HG03108 (cell line): ENCODE results near the gene COL8A1.

Source experiments
- ATAC-seq: cut with Tn5 transposase; IDR thresholded peaks from one replicate; pipeline ENCODE4 v1.9.1; 2021; ENCODE audit warnings: moderate library complexity; ENCODE audit not compliant: unreplicated experiment

The COL8A1 gene

GRCh38 chr3:99637368-99638111, 854 bp upstream of the COL8A1 start:
- ATAC-seq = no peak

- no peak for ATAC-seq
These were observed 1.2 kb downstream of the COL8A1 start for GRCh38 chr3:99639579-99639978.

GRCh38 chr3:99640214-99640851, 1.9 kb downstream of the COL8A1 start:
- ATAC-seq = no peak

- ATAC-seq = no peak
These were observed 3.1 kb downstream of the COL8A1 start for GRCh38 chr3:99641480-99641879.

GRCh38 chr3:99641982-99642381, 3.6 kb downstream of the COL8A1 start:
- ATAC-seq = no peak

- ATAC-seq = no peak
These were observed 5.6 kb downstream of the COL8A1 start for GRCh38 chr3:99644017-99644416.

- no peak for ATAC-seq
These were observed 6.4 kb downstream of the COL8A1 start for GRCh38 chr3:99644746-99645145.

GRCh38 chr3:99645277-99646106, 7.1 kb downstream of the COL8A1 start:
- ATAC-seq = no peak

- ATAC-seq = no peak
These were observed 7.7 kb downstream of the COL8A1 start for GRCh38 chr3:99646107-99646435.

- ATAC-seq = no peak
These were observed 8.7 kb downstream of the COL8A1 start for GRCh38 chr3:99647081-99647480.

GRCh38 chr3:99648101-99648500, 9.7 kb downstream of the COL8A1 start:
- ATAC-seq = no peak

GRCh38 chr3:99648516-99648915, 10.1 kb downstream of the COL8A1 start:
- ATAC-seq = no peak

- ATAC-seq = no peak
These were observed 13.1 kb downstream of the COL8A1 start for GRCh38 chr3:99651531-99651930.

- no peak for ATAC-seq
These were observed 18.2 kb downstream of the COL8A1 start for GRCh38 chr3:99656624-99657023.

- ATAC-seq = no peak
These were observed 19.9 kb downstream of the COL8A1 start for GRCh38 chr3:99658274-99658673.

- ATAC-seq = no peak
These were observed 20.6 kb downstream of the COL8A1 start for GRCh38 chr3:99659032-99659431.

GRCh38 chr3:99659951-99660350, 21.6 kb downstream of the COL8A1 start:
- ATAC-seq = no peak

GRCh38 chr3:99662838-99663570, 24.6 kb downstream of the COL8A1 start:
- ATAC-seq = no peak

- ATAC-seq = no peak
These were observed 25.6 kb downstream of the COL8A1 start for GRCh38 chr3:99663977-99664376.

GRCh38 chr3:99665017-99665416, 26.6 kb downstream of the COL8A1 start:
- ATAC-seq = no peak

- no peak for ATAC-seq
These were observed 27.8 kb downstream of the COL8A1 start for GRCh38 chr3:99666201-99666600.
